ENCODE measurements around the gene GOLGA1. TPM values are rescaled to one million over a fixed set of nuclear protein-coding genes. Genes with fewer than 3 reads are reported as not detected.

Gene GOLGA1
- total and polyA plus RNA-seq, 9 of the 15 experiments (the other 6 are each of a cell fraction or from before 2014, with no cell fraction given): 2.9 to 15.9 (median 8.5) TPM

DNA sequence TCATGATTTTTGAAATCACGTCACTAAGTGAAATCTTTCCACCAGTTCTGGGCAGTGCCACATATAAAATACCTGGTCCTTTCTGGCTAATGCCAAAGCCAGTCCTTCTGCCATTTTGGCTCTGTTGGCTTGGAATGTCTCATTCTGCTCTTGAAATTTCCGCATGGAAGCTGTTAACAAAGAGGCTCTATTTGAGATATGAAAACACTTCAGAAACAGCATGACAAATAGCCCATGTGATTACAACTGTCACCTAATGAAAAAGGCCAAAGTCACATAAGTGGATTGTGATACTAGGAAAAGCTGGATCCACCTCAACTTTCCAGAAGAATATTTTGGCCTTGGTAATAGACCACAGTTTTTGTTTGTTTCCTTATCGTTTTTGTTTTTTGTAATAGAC, 12.8 kb downstream of the GOLGA1 start:
- Histone ChIP-seq H4K20me1 (replicated peaks; ENCODE audit: control insufficient read depth, insufficient read depth, low read length) (no peaks in the 10 kb centered on the region), H3K36me3 (ENCODE audit: control insufficient read depth, insufficient read depth, low read length) (peaks cover 67% of the 10 kb centered on the region), H3K9ac (ENCODE audit: insufficient read depth in 1 of 2, low read depth in 2 of 2, low read length in 2 of 2) (no peak overlapping the region), H3K4me1 (replicated peaks in 1 of 2; ENCODE audit: control insufficient read depth in 2 of 2, insufficient read depth in 2 of 2, low read length in 2 of 2) (no peaks in the 10 kb centered on the region), H3K4me3 (no peak overlapping the region), H3K79me2 (ENCODE audit: control insufficient read depth, insufficient read depth, low read length) (no peaks in the 10 kb centered on the region), H3K27ac (ENCODE audit: extremely low read depth, low read depth, low read length) (no peak overlapping the region), H2AFZ (ENCODE audit: low read depth, low read length) (no peak overlapping the region), H3K27me3 (ENCODE audit: control insufficient read depth in 2 of 2, insufficient read depth in 2 of 2, low read length in 2 of 2) (no peaks in the 10 kb centered on the region), H3K9me3 (replicated peaks; ENCODE audit: control insufficient read depth, insufficient read depth, low read depth, low read length) (no peaks in the 10 kb centered on the region), H3K9me1 (ENCODE audit: control insufficient read depth, insufficient read depth, low read length) (no peaks in the 10 kb centered on the region), H3K4me2 (ENCODE audit: insufficient read depth, low read length) (no peak overlapping the region)
- 70% methylated on average over 3 of the region's 3 CpGs for WGBS (ENCODE audit: insufficient coverage, low coverage, missing lambda C conversion rate)
- intact Hi-C loops (cut with micrococcal nuclease): no loop called here
- ChIA-PET POLR2A (no interaction called here), CTCF (ENCODE audit: low intra/inter-chr PET ratio) (no interaction called here)
- no peak for ATAC-seq
- DNase-seq (ENCODE audit: extremely low read depth in 1 of 4, low spot score in 3 of 4): no peak
- no peak for TF ChIP-seq DACH1 (IDR thresholded peaks at IDR 0.05; ENCODE audit: partially characterized antibody)
- TF ChIP-seq NFE2L1 (tag; IDR thresholded peaks at IDR 0.05; ENCODE audit: borderline replicate concordance, low read depth): no peak
- no peak for TF ChIP-seq ZNF23 (CRISPR knock-in tag; IDR thresholded peaks at IDR 0.05)
- TF ChIP-seq ZNF511 (CRISPR knock-in tag; IDR thresholded peaks at IDR 0.05): no peak
- no peak for TF ChIP-seq POLR2AphosphoS5 (IDR thresholded peaks at IDR 0.05; ENCODE audit: control insufficient read depth, insufficient read depth, low read depth, low read length)
- TF ChIP-seq ADNP (tag; IDR thresholded peaks at IDR 0.05): no peak
- TF ChIP-seq, protein P1, sequence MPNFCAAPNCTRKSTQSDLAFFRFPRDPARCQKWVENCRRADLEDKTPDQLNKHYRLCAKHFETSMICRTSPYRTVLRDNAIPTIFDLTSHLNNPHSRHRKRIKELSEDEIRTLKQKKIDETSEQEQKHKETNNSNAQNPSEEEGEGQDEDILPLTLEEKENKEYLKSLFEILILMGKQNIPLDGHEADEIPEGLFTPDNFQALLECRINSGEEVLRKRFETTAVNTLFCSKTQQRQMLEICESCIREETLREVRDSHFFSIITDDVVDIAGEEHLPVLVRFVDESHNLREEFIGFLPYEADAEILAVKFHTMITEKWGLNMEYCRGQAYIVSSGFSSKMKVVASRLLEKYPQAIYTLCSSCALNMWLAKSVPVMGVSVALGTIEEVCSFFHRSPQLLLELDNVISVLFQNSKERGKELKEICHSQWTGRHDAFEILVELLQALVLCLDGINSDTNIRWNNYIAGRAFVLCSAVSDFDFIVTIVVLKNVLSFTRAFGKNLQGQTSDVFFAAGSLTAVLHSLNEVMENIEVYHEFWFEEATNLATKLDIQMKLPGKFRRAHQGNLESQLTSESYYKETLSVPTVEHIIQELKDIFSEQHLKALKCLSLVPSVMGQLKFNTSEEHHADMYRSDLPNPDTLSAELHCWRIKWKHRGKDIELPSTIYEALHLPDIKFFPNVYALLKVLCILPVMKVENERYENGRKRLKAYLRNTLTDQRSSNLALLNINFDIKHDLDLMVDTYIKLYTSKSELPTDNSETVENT (CRISPR knock-in tag; IDR thresholded peaks at IDR 0.05): no peak
- TF ChIP-seq STAT5B (CRISPR knock-in tag; IDR thresholded peaks at IDR 0.05): no peak
- no peak for TF ChIP-seq TRIM24 (IDR thresholded peaks at IDR 0.05)
- TF ChIP-seq TEAD1 (CRISPR knock-in tag; IDR thresholded peaks at IDR 0.05): no peak
- TF ChIP-seq COPS2 (conservative IDR thresholded peaks at IDR 0.05): no peak
- TF ChIP-seq RFX7 (CRISPR knock-in tag; IDR thresholded peaks at IDR 0.05): no peak
- no peak for TF ChIP-seq ESRRB (CRISPR knock-in tag; IDR thresholded peaks at IDR 0.05; ENCODE audit: borderline replicate concordance)
- TF ChIP-seq ARHGAP35 (IDR thresholded peaks at IDR 0.05; ENCODE audit: partially characterized antibody): no peak
- TF ChIP-seq, protein P2, sequence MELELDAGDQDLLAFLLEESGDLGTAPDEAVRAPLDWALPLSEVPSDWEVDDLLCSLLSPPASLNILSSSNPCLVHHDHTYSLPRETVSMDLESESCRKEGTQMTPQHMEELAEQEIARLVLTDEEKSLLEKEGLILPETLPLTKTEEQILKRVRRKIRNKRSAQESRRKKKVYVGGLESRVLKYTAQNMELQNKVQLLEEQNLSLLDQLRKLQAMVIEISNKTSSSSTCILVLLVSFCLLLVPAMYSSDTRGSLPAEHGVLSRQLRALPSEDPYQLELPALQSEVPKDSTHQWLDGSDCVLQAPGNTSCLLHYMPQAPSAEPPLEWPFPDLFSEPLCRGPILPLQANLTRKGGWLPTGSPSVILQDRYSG (tag; conservative IDR thresholded peaks at IDR 0.05; ENCODE audit: low read depth): no peak
- TF ChIP-seq GABPB2 (CRISPR knock-in tag; conservative IDR thresholded peaks at IDR 0.05): no peak
- TF ChIP-seq HES1 (IDR thresholded peaks at IDR 0.05; ENCODE audit: low read depth): no peak
- no peak for TF ChIP-seq FOXA1 (IDR thresholded peaks at IDR 0.05; ENCODE audit: borderline replicate concordance)
- TF ChIP-seq, protein P3, sequence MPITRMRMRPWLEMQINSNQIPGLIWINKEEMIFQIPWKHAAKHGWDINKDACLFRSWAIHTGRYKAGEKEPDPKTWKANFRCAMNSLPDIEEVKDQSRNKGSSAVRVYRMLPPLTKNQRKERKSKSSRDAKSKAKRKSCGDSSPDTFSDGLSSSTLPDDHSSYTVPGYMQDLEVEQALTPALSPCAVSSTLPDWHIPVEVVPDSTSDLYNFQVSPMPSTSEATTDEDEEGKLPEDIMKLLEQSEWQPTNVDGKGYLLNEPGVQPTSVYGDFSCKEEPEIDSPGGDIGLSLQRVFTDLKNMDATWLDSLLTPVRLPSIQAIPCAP (CRISPR knock-in tag; IDR thresholded peaks at IDR 0.05; ENCODE audit: borderline replicate concordance): no peak
- in situ Hi-C loops (cut with MboI): no loop called here
- no TSS peak for BruUV-seq (replicated peaks)
- FAIRE-seq: no peak
